ENCODE data around the gene FCHSD2.

DNA sequence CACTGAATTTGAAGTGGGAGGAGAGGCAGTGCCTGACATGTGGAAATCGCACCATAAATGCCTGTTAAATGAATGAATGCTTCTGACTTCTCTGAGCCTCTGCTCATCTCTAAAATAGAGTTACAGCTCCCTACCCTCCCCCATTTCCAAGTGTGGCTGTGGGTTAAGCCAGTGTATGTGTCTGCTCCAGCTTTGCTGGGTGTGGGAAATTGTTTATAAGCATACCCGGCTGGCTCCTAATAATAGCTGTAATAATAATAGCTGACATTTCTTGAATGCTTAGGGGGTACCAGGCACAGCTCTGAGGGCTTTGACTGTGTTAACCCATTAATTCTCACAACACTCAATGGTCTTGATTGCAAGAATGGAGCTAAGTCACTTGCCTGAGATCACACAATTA lies 7.0 kb upstream of the FCHSD2 start:
- TF ChIP-seq CTCF (IDR thresholded peaks at IDR 0.05 in 8 of 11, conservative IDR thresholded peaks at IDR 0.05 in 3 of 11) (no peak), POLR2A (IDR thresholded peaks at IDR 0.05) (no peak)
